ENCODE results near the gene UBE2G2.

UBE2G2 gene

DNA sequence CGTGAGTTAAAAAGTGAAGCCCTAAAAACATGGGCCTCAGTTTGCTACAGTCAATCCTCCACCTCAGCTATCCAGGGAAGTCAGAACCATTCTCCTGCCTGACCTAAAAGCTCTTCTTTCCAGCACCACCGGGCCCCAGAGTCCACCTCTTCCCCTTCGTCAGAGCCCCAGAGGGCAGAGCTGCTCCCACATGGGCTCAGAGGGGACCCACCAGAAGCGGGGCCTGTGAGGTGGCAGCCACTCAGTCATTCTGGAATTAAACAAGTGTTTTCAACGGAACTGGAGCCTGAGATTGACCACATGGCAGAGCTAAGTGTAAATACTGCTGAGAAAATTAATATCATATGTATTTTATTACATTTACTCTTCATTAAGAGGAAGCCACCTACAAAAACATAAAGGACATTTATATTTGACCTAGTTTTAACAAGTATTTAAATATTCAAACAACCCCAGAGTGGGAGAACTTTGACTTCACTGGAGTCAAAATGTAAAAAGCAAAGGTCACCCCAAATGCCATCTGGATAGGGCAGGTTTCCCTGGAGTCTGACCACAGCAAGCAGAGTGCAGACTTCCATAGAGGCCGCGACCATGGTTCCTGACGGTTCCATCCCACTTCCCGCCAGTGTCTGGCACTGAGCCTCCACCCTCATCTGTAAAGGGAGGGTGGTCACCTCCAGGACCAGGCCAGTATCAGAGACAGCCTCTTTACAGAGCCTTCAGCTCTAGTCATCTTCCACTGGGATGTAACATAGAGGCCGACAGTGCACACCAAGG is 14.4 kb upstream of the UBE2G2 start:
- no peaks in the 10 kb centered on the region for H3K9me3 ChIP-seq (ENCODE audit: control insufficient read depth in 1 of 2, low read length in 2 of 2)
- no peak overlapping the region for H3K27ac ChIP-seq (ENCODE audit: low read depth, low read length)
- H3K4me3 ChIP-seq (ENCODE audit: low read depth in 1 of 2, low read length in 2 of 2): no peak overlapping the region
- no peak overlapping the region for H3K9ac ChIP-seq (ENCODE audit: low read depth in 1 of 2, low read length in 2 of 2)
- peaks cover 0 to 16% of the 10 kb centered on the region in 2 donors for H3K36me3 ChIP-seq (ENCODE audit: control insufficient read depth in 1 of 2, insufficient read depth in 2 of 2, low read length in 2 of 2)
- H3K27me3 ChIP-seq (ENCODE audit: control insufficient read depth in 1 of 2, insufficient read depth in 2 of 2, low read length in 2 of 2): no peaks in the 10 kb centered on the region
- peaks cover 3 to 11% of the 10 kb centered on the region in 2 donors for H3K4me1 ChIP-seq (ENCODE audit: control insufficient read depth in 1 of 2, insufficient read depth in 2 of 2, low read length in 2 of 2)

DNA sequence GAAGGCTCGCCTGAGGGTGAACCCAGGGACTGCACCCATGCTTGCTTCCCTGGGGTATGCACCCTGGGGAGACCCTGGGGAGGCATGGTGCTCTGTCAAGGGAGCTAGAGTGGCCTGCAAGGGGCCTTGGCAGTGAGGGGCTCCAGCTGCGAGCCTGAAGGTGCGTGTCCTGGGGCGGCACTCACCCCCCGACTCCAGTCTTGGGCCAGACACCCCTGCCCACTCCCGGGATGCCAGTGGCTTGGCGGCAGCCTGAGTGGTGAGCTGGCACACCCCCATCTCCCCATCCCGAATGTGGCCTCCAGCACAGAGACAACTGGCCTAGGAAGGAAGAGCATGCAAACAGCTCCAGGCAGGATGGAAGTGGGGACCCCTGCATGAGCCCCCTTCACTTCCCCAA is 13.6 kb upstream of the UBE2G2 start:
- no peak overlapping the region for H3K9ac ChIP-seq (ENCODE audit: low read depth in 1 of 2, low read length in 2 of 2)
- peaks cover 4 to 24% of the 10 kb centered on the region in 2 donors for H3K36me3 ChIP-seq (ENCODE audit: control insufficient read depth in 1 of 2, insufficient read depth in 2 of 2, low read length in 2 of 2)
- no peaks in the 10 kb centered on the region for H3K9me3 ChIP-seq (ENCODE audit: control insufficient read depth in 1 of 2, low read length in 2 of 2)
- no peaks in the 10 kb centered on the region for H3K27me3 ChIP-seq (ENCODE audit: control insufficient read depth in 1 of 2, insufficient read depth in 2 of 2, low read length in 2 of 2)
- H3K4me3 ChIP-seq (ENCODE audit: low read depth in 1 of 2, low read length in 2 of 2): no peak overlapping the region
- no peak overlapping the region for H3K27ac ChIP-seq (ENCODE audit: low read depth, low read length)
- peaks cover 3 to 11% of the 10 kb centered on the region in 2 donors for H3K4me1 ChIP-seq (ENCODE audit: control insufficient read depth in 1 of 2, insufficient read depth in 2 of 2, low read length in 2 of 2)

DNA sequence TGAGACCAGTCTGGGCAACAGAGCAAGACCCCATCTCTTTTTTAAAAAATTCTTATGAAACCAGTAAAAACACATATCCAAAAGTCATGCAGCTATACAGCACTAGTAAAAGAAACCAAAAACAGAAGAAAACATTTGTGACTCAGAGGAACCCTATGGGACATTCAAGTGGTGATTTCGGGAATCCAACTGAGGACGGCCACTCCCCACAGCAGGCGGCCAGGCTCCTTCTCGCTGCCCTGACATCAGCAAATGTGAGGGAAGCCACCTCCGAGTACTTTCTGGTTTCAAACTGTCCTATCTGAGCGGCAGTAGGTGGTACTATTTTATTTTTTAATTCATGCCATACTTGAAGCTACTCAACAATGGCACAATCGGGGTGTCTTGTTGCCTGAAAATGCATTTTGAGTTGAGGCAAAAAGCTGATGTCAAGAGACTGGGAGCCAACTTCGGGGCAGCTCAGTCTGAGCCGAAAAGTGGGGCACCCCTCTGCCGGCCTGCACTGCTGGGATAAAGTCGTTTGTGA is 12.9 kb upstream of the UBE2G2 start:
- H3K9me3 ChIP-seq (ENCODE audit: control insufficient read depth in 1 of 2, low read length in 2 of 2): no peaks in the 10 kb centered on the region
- peaks cover 10 to 30% of the 10 kb centered on the region in 2 donors for H3K36me3 ChIP-seq (ENCODE audit: control insufficient read depth in 1 of 2, insufficient read depth in 2 of 2, low read length in 2 of 2)
- H3K4me3 ChIP-seq (ENCODE audit: low read depth in 1 of 2, low read length in 2 of 2): no peak overlapping the region
- H3K4me1 ChIP-seq (ENCODE audit: control insufficient read depth in 1 of 2, insufficient read depth in 2 of 2, low read length in 2 of 2): peaks cover 3 to 11% of the 10 kb centered on the region in 2 donors
- H3K9ac ChIP-seq (ENCODE audit: low read depth in 1 of 2, low read length in 2 of 2): no peak overlapping the region
- H3K27ac ChIP-seq (ENCODE audit: low read depth, low read length): no peak overlapping the region
- H3K27me3 ChIP-seq (ENCODE audit: control insufficient read depth in 1 of 2, insufficient read depth in 2 of 2, low read length in 2 of 2): no peaks in the 10 kb centered on the region

DNA sequence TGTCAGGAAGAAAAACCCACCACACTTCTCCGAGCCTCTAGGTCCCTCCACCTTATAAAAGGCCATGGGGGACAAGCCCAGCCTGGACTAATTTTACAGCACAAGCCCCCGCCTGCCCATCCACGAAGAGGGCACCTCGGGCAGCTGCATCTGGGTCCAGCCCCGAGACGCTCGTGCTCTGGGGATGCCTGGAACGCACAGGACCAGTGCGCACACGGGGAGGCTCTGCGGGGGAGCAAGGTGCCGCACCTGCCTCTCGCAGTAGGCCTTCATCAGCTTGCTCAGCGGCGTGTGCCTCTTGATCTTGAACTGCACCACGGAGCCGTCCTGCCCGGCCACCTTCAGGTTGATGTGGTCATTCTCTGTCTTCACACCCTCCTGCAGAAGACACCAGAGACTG is 12.1 kb upstream of the UBE2G2 start:
- peaks cover 13 to 38% of the 10 kb centered on the region in 2 donors for H3K36me3 ChIP-seq (ENCODE audit: control insufficient read depth in 1 of 2, insufficient read depth in 2 of 2, low read length in 2 of 2)
- H3K27me3 ChIP-seq (ENCODE audit: control insufficient read depth in 1 of 2, insufficient read depth in 2 of 2, low read length in 2 of 2): no peaks in the 10 kb centered on the region
- no peak overlapping the region for H3K9ac ChIP-seq (ENCODE audit: low read depth in 1 of 2, low read length in 2 of 2)
- H3K4me3 ChIP-seq (ENCODE audit: low read depth in 1 of 2, low read length in 2 of 2): no peak overlapping the region
- no peaks in the 10 kb centered on the region for H3K9me3 ChIP-seq (ENCODE audit: control insufficient read depth in 1 of 2, low read length in 2 of 2)
- no peak overlapping the region for H3K27ac ChIP-seq (ENCODE audit: low read depth, low read length)
- H3K4me1 ChIP-seq (ENCODE audit: control insufficient read depth in 1 of 2, insufficient read depth in 2 of 2, low read length in 2 of 2): peaks cover 3 to 11% of the 10 kb centered on the region in 2 donors

DNA sequence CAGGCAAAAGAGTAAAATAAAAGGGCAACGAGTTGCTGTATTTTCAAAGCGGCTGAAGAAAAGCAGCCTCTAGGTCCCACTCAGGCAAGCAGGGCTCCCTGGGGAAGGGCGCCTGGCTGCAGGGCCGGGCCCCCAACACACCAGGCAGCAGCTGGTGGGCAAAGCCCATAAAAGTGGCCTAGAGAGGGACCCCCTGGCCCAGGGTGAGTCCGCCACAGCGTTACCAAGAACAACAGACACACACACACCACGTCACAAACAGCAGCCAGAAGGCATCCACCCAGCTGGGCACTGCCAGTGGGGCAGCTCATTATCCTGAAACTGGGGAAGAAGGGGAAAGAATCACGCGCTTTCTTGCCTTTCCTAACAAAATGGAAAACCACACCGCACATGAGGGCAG is 11.5 kb upstream of the UBE2G2 start:
- Histone ChIP-seq H3K9ac (ENCODE audit: low read depth in 1 of 2, low read length in 2 of 2) (no peak overlapping the region), H3K27me3 (ENCODE audit: control insufficient read depth in 1 of 2, insufficient read depth in 2 of 2, low read length in 2 of 2) (no peaks in the 10 kb centered on the region), H3K4me1 (ENCODE audit: control insufficient read depth in 1 of 2, insufficient read depth in 2 of 2, low read length in 2 of 2) (peaks cover 3 to 11% of the 10 kb centered on the region in 2 donors), H3K9me3 (ENCODE audit: control insufficient read depth in 1 of 2, low read length in 2 of 2) (no peaks in the 10 kb centered on the region), H3K36me3 (ENCODE audit: control insufficient read depth in 1 of 2, insufficient read depth in 2 of 2, low read length in 2 of 2) (peaks cover 13 to 44% of the 10 kb centered on the region in 2 donors), H3K27ac (ENCODE audit: low read depth, low read length) (no peak overlapping the region), H3K4me3 (ENCODE audit: low read depth in 1 of 2, low read length in 2 of 2) (no peak overlapping the region)

DNA sequence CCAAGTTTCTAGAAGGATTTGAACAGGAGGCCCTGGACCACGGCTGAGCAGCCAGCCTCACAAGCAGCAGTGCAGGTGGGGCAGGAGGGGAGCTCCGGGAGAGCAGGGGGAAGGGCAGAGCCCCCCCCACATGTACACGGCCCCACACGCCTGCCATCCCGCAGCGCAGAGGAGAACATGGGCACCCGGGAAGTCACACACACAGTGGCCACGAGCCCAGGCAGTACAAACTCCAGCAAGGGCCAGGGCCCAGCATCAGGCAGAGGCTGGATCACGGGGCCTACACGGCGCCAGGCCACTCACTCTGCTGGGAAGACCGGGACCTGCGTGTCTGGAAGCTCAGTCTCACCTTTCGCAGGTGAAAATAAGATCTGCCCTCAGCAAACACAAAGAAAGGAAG is 11.0 kb upstream of the UBE2G2 start:
- H3K4me3 ChIP-seq (ENCODE audit: low read depth in 1 of 2, low read length in 2 of 2): no peak overlapping the region
- H3K27ac ChIP-seq (ENCODE audit: low read depth, low read length): no peak overlapping the region
- no peaks in the 10 kb centered on the region for H3K27me3 ChIP-seq (ENCODE audit: control insufficient read depth in 1 of 2, insufficient read depth in 2 of 2, low read length in 2 of 2)
- H3K36me3 ChIP-seq (ENCODE audit: control insufficient read depth in 1 of 2, insufficient read depth in 2 of 2, low read length in 2 of 2): peaks cover 13 to 47% of the 10 kb centered on the region in 2 donors
- H3K9ac ChIP-seq (ENCODE audit: low read depth in 1 of 2, low read length in 2 of 2): no peak overlapping the region
- no peaks in the 10 kb centered on the region for H3K9me3 ChIP-seq (ENCODE audit: control insufficient read depth in 1 of 2, low read length in 2 of 2)
- H3K4me1 ChIP-seq (ENCODE audit: control insufficient read depth in 1 of 2, insufficient read depth in 2 of 2, low read length in 2 of 2): peaks cover 3 to 11% of the 10 kb centered on the region in 2 donors

DNA sequence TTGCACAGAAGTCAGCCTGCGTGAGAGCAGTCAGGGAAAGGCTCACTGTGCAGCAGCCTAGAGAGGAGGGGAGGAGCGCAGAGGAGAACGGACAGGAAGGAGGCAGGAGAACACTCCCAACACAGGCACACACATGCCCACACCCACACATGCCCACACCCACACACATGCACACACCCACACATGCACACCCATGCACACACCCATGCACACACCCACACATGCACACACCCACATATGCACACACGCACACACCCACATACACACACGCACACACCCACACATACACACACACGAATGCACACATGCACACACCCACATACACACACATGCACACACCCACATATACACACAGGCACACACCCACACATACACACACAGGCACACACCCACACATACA is 9.2 kb upstream of the UBE2G2 start:
- Histone ChIP-seq H3K9me3 (ENCODE audit: control insufficient read depth in 1 of 2, low read length in 2 of 2) (no peaks in the 10 kb centered on the region), H3K27me3 (ENCODE audit: control insufficient read depth in 1 of 2, insufficient read depth in 2 of 2, low read length in 2 of 2) (no peaks in the 10 kb centered on the region), H3K27ac (ENCODE audit: low read depth, low read length) (no peak overlapping the region), H3K36me3 (ENCODE audit: control insufficient read depth in 1 of 2, insufficient read depth in 2 of 2, low read length in 2 of 2) (peaks cover 25 to 63% of the 10 kb centered on the region in 2 donors), H3K4me1 (ENCODE audit: control insufficient read depth in 1 of 2, insufficient read depth in 2 of 2, low read length in 2 of 2) (no peaks in the 10 kb centered on the region), H3K9ac (ENCODE audit: low read depth in 1 of 2, low read length in 2 of 2) (no peak overlapping the region), H3K4me3 (ENCODE audit: low read depth in 1 of 2, low read length in 2 of 2) (no peak overlapping the region)

DNA sequence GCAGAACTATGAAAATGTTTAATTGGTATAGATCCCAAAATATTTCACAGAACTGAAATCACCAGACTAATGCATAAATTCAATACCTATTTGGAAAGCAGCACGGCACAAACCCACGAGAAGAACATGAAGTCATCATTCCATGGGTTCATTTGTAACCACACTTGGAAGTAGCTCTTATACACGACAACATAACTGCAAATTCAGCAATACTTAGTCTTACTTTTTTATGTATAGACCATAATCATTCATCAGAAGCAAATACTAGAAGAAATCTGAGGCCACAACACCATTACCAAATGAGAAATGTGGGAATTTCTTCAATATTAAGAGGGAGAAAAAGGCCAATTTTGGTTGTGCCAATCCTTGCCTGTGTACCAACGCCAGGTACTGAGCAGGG is 4.2 kb upstream of the UBE2G2 start:
- Histone ChIP-seq H3K4me1 (ENCODE audit: control insufficient read depth in 1 of 2, insufficient read depth in 2 of 2, low read length in 2 of 2) (peaks cover 9 to 10% of the 10 kb centered on the region in 2 donors), H3K9me3 (ENCODE audit: control insufficient read depth in 1 of 2, low read length in 2 of 2) (no peaks in the 10 kb centered on the region), H3K27ac (ENCODE audit: low read depth, low read length) (no peak overlapping the region), H3K27me3 (ENCODE audit: control insufficient read depth in 1 of 2, insufficient read depth in 2 of 2, low read length in 2 of 2) (no peaks in the 10 kb centered on the region), H3K4me3 (ENCODE audit: low read depth in 1 of 2, low read length in 2 of 2) (no peak overlapping the region), H3K9ac (ENCODE audit: low read depth in 1 of 2, low read length in 2 of 2) (no peak overlapping the region), H3K36me3 (ENCODE audit: control insufficient read depth in 1 of 2, insufficient read depth in 2 of 2, low read length in 2 of 2) (peaks cover 30 to 62% of the 10 kb centered on the region in 2 donors)

DNA sequence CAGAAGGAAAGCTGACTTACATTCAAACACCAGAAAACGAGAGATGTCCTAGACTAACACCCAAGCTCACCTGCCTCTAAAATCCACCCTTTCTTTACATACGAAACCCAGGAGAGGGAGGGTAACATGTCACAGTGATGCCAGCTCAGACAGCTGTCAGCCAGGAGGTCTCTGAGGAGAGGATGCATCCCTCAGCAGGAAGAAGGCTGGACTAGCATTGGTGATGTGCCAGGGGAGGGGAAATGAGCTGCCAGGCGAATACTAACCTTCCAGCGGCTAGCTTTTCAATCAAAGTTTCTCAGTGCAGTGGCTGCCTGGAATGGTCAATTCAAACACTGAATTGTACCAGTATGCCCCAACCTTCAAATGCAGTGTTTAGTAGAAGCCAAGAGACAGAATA is 3.6 kb upstream of the UBE2G2 start:
- H3K4me1 ChIP-seq (ENCODE audit: control insufficient read depth in 1 of 2, insufficient read depth in 2 of 2, low read length in 2 of 2): peaks cover 15 to 16% of the 10 kb centered on the region in 2 donors
- H3K9ac ChIP-seq (ENCODE audit: low read depth in 1 of 2, low read length in 2 of 2): no peak overlapping the region
- H3K4me3 ChIP-seq (ENCODE audit: low read depth in 1 of 2, low read length in 2 of 2): no peak overlapping the region
- H3K9me3 ChIP-seq (ENCODE audit: control insufficient read depth in 1 of 2, low read length in 2 of 2): no peaks in the 10 kb centered on the region
- H3K27ac ChIP-seq (ENCODE audit: low read depth, low read length): no peak overlapping the region
- no peaks in the 10 kb centered on the region for H3K27me3 ChIP-seq (ENCODE audit: control insufficient read depth in 1 of 2, insufficient read depth in 2 of 2, low read length in 2 of 2)
- peaks cover 26 to 56% of the 10 kb centered on the region in 2 donors for H3K36me3 ChIP-seq (ENCODE audit: control insufficient read depth in 1 of 2, insufficient read depth in 2 of 2, low read length in 2 of 2)

DNA sequence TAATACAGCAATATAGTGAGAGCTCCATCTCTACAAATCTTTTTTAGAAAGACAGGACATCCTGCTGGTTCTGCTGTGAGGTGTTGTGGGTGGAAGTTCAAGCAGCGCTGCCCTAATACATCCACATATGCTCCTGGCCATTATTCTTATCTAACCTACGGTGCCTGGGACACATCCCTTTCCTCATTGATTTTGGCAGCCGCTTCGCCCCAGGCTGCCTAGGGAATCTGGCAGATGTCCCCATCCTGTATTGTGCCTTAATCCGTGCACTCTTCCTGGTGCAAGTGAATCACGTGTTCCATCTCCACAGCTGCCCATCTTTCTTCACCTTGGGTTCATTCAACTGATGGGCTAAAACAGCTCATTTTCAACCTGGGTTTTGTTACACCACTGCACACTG is 3.1 kb upstream of the UBE2G2 start:
- Histone ChIP-seq H3K9ac (ENCODE audit: low read depth in 1 of 2, low read length in 2 of 2) (no peak overlapping the region), H3K9me3 (ENCODE audit: control insufficient read depth in 1 of 2, low read length in 2 of 2) (no peaks in the 10 kb centered on the region), H3K36me3 (ENCODE audit: control insufficient read depth in 1 of 2, insufficient read depth in 2 of 2, low read length in 2 of 2) (peaks cover 22 to 51% of the 10 kb centered on the region in 2 donors)

More for the DNA sequence above, 3.1 kb upstream of the UBE2G2 start:
- Histone ChIP-seq H3K27me3 (ENCODE audit: control insufficient read depth in 1 of 2, insufficient read depth in 2 of 2, low read length in 2 of 2) (no peaks in the 10 kb centered on the region), H3K27ac (ENCODE audit: low read depth, low read length) (no peak overlapping the region), H3K4me1 (ENCODE audit: control insufficient read depth in 1 of 2, insufficient read depth in 2 of 2, low read length in 2 of 2) (peaks cover 20 to 21% of the 10 kb centered on the region in 2 donors), H3K4me3 (ENCODE audit: low read depth in 1 of 2, low read length in 2 of 2) (no peak overlapping the region)
